Measurements from ENCODE around the gene GNB1. TPM values are rescaled to one million over a fixed set of nuclear protein-coding genes. Genes with fewer than 3 reads are reported as not detected.

The GNB1 gene
- total and polyA plus RNA-seq, 9 of the 15 experiments (the other 6 are each of a cell fraction or from before 2014, with no cell fraction given), result 34.3 to 388 (median 114) TPM

GRCh38 chr1:1908506-1908791 lies 17.6 kb upstream of the GNB1 start (continued):
- TF ChIP-seq, protein P1, sequence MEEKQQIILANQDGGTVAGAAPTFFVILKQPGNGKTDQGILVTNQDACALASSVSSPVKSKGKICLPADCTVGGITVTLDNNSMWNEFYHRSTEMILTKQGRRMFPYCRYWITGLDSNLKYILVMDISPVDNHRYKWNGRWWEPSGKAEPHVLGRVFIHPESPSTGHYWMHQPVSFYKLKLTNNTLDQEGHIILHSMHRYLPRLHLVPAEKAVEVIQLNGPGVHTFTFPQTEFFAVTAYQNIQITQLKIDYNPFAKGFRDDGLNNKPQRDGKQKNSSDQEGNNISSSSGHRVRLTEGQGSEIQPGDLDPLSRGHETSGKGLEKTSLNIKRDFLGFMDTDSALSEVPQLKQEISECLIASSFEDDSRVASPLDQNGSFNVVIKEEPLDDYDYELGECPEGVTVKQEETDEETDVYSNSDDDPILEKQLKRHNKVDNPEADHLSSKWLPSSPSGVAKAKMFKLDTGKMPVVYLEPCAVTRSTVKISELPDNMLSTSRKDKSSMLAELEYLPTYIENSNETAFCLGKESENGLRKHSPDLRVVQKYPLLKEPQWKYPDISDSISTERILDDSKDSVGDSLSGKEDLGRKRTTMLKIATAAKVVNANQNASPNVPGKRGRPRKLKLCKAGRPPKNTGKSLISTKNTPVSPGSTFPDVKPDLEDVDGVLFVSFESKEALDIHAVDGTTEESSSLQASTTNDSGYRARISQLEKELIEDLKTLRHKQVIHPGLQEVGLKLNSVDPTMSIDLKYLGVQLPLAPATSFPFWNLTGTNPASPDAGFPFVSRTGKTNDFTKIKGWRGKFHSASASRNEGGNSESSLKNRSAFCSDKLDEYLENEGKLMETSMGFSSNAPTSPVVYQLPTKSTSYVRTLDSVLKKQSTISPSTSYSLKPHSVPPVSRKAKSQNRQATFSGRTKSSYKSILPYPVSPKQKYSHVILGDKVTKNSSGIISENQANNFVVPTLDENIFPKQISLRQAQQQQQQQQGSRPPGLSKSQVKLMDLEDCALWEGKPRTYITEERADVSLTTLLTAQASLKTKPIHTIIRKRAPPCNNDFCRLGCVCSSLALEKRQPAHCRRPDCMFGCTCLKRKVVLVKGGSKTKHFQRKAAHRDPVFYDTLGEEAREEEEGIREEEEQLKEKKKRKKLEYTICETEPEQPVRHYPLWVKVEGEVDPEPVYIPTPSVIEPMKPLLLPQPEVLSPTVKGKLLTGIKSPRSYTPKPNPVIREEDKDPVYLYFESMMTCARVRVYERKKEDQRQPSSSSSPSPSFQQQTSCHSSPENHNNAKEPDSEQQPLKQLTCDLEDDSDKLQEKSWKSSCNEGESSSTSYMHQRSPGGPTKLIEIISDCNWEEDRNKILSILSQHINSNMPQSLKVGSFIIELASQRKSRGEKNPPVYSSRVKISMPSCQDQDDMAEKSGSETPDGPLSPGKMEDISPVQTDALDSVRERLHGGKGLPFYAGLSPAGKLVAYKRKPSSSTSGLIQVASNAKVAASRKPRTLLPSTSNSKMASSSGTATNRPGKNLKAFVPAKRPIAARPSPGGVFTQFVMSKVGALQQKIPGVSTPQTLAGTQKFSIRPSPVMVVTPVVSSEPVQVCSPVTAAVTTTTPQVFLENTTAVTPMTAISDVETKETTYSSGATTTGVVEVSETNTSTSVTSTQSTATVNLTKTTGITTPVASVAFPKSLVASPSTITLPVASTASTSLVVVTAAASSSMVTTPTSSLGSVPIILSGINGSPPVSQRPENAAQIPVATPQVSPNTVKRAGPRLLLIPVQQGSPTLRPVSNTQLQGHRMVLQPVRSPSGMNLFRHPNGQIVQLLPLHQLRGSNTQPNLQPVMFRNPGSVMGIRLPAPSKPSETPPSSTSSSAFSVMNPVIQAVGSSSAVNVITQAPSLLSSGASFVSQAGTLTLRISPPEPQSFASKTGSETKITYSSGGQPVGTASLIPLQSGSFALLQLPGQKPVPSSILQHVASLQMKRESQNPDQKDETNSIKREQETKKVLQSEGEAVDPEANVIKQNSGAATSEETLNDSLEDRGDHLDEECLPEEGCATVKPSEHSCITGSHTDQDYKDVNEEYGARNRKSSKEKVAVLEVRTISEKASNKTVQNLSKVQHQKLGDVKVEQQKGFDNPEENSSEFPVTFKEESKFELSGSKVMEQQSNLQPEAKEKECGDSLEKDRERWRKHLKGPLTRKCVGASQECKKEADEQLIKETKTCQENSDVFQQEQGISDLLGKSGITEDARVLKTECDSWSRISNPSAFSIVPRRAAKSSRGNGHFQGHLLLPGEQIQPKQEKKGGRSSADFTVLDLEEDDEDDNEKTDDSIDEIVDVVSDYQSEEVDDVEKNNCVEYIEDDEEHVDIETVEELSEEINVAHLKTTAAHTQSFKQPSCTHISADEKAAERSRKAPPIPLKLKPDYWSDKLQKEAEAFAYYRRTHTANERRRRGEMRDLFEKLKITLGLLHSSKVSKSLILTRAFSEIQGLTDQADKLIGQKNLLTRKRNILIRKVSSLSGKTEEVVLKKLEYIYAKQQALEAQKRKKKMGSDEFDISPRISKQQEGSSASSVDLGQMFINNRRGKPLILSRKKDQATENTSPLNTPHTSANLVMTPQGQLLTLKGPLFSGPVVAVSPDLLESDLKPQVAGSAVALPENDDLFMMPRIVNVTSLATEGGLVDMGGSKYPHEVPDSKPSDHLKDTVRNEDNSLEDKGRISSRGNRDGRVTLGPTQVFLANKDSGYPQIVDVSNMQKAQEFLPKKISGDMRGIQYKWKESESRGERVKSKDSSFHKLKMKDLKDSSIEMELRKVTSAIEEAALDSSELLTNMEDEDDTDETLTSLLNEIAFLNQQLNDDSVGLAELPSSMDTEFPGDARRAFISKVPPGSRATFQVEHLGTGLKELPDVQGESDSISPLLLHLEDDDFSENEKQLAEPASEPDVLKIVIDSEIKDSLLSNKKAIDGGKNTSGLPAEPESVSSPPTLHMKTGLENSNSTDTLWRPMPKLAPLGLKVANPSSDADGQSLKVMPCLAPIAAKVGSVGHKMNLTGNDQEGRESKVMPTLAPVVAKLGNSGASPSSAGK (IDR thresholded peaks at IDR 0.05), result peak; percentile 71
- TF ChIP-seq RUNX1 (IDR thresholded peaks at IDR 0.05; ENCODE audit: low read depth), result no peak
- no peak for TF ChIP-seq TFE3 (CRISPR knock-in tag; IDR thresholded peaks at IDR 0.05)
- TF ChIP-seq BRF1 (IDR thresholded peaks at IDR 0.05; ENCODE audit: borderline replicate concordance, extremely low read depth, insufficient read length), result no peak
- TF ChIP-seq ZNF12 (CRISPR knock-in tag; IDR thresholded peaks at IDR 0.05), result peak; percentile 64; the same call in 1 of the 2 replicates
- TF ChIP-seq RBM22 (IDR thresholded peaks at IDR 0.05; ENCODE audit: low read depth, low read length, poor library complexity, severe bottlenecking), result no peak
- TF ChIP-seq EGR1 (conservative IDR thresholded peaks at IDR 0.05), result peak; percentile 18; the same call in 1 of the 2 replicates
- no peak for TF ChIP-seq ZNF23 (CRISPR knock-in tag; IDR thresholded peaks at IDR 0.05)
- TF ChIP-seq, protein P2, sequence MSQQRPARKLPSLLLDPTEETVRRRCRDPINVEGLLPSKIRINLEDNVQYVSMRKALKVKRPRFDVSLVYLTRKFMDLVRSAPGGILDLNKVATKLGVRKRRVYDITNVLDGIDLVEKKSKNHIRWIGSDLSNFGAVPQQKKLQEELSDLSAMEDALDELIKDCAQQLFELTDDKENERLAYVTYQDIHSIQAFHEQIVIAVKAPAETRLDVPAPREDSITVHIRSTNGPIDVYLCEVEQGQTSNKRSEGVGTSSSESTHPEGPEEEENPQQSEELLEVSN (IDR thresholded peaks at IDR 0.05; ENCODE audit: borderline replicate concordance in 1 of 2, extremely low read depth in 1 of 2, insufficient read depth in 1 of 2, insufficient read length in 1 of 2, low read depth in 1 of 2, low read length in 1 of 2, poor library complexity in 1 of 2, severe bottlenecking in 1 of 2), result peak; percentile 13 to 59
- TF ChIP-seq, protein P3, sequence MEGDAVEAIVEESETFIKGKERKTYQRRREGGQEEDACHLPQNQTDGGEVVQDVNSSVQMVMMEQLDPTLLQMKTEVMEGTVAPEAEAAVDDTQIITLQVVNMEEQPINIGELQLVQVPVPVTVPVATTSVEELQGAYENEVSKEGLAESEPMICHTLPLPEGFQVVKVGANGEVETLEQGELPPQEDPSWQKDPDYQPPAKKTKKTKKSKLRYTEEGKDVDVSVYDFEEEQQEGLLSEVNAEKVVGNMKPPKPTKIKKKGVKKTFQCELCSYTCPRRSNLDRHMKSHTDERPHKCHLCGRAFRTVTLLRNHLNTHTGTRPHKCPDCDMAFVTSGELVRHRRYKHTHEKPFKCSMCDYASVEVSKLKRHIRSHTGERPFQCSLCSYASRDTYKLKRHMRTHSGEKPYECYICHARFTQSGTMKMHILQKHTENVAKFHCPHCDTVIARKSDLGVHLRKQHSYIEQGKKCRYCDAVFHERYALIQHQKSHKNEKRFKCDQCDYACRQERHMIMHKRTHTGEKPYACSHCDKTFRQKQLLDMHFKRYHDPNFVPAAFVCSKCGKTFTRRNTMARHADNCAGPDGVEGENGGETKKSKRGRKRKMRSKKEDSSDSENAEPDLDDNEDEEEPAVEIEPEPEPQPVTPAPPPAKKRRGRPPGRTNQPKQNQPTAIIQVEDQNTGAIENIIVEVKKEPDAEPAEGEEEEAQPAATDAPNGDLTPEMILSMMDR (IDR thresholded peaks at IDR 0.05 in 2 of 3, conservative IDR thresholded peaks at IDR 0.05 in 1 of 3; ENCODE audit: insufficient read depth in 2 of 3, low read depth in 1 of 3, low read length in 3 of 3), result no peak
- TF ChIP-seq TCF3 (CRISPR knock-in tag; IDR thresholded peaks at IDR 0.05), result no peak
